ENCODE measurements around the gene CATSPERB.
"Not testable (repeated sequence)": the region's sequence is repeated elsewhere in the genome, so short reads cannot be mapped to it uniquely, and the experiment has no call there.

CATSPERB gene

GRCh38 chr14:91599994-91600393 lies 131.9 kb downstream of the CATSPERB start:
- no peak for DNase-seq
- no peaks in the 10 kb centered on the region for H3K27me3 ChIP-seq
- TF ChIP-seq CTCF (IDR thresholded peaks at IDR 0.05; ENCODE audit: low read depth, low read length) = no peak
- no peaks in the 10 kb centered on the region for H3K9me3 ChIP-seq
- H3K4me3 ChIP-seq (ENCODE audit: low read depth, low read length) = no peak overlapping the region
- H3K36me3 ChIP-seq = no peaks in the 10 kb centered on the region
- no peaks in the 10 kb centered on the region for H3K4me1 ChIP-seq

GRCh38 chr14:91595736-91596135 lies 136.2 kb downstream of the CATSPERB start:
- Histone ChIP-seq H3K27me3 (no peaks in the 10 kb centered on the region), H3K9me3 (no peaks in the 10 kb centered on the region)

GRCh38 chr14:91593957-91594356 lies 137.9 kb downstream of the CATSPERB start:
- H3K36me3 ChIP-seq = not testable (repeated sequence)

More at GRCh38 chr14:91595736-91596135, 136.2 kb downstream of the CATSPERB start:
- no peak for DNase-seq
- H3K36me3 ChIP-seq = no peaks in the 10 kb centered on the region
- TF ChIP-seq CTCF (IDR thresholded peaks at IDR 0.05; ENCODE audit: low read depth, low read length) = no peak
- no peaks in the 10 kb centered on the region for H3K4me1 ChIP-seq
- H3K4me3 ChIP-seq (ENCODE audit: low read depth, low read length) = no peak overlapping the region

DNA sequence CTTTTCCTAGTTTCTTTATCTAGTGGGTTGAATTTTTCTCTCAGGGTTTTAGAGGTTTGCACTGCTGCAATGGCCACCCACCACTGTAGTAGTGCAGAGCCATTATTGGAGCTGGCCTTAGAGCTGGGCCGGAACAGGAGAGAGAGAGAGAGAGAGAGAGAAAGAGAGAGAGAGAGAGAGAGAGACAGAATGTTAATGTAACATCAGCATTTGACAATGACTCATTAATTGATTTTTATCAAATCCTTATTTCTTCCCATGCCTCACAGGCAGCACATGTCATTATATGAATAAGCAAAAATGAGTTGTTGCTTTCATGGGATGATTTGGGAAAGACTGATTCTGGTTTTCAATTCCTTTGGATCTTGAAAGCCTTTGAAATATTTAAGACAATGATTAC lies 145.5 kb downstream of the CATSPERB start:
- Histone ChIP-seq H3K4me1 (no peaks in the 10 kb centered on the region), H3K36me3 (no peaks in the 10 kb centered on the region), H3K9me3 (no peaks in the 10 kb centered on the region)

More at GRCh38 chr14:91593957-91594356, 137.9 kb downstream of the CATSPERB start:
- H3K27me3 ChIP-seq; H3K4me1 ChIP-seq; H3K4me3 ChIP-seq (ENCODE audit: low read depth, low read length); DNase-seq; H3K9me3 ChIP-seq: not testable (repeated sequence)

DNA sequence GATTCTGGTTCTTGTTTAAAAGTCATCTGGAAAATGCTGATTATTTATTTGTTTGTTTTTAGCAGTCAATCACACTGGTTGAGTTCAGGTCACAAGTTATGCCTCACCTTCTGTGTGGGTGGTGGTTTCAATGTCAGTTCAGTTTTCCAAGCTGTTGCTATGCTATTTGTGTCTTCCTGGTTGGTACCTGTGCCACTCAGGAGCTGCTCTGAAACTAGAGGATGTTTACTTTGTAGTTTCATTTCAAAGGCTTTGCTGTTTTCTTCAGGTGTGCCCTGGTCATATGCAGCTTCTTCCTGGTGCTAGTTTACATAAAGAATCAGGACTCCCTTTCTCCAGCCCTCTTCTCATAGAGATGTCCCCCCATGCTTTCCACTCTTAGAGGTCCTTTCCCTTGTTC lies 146.0 kb downstream of the CATSPERB start:
- Histone ChIP-seq H3K9me3 (no peaks in the 10 kb centered on the region), H3K36me3 (no peaks in the 10 kb centered on the region), H3K27me3 (peaks cover 22% of the 10 kb centered on the region), H3K4me3 (ENCODE audit: low read depth, low read length) (no peak overlapping the region), H3K4me1 (no peaks in the 10 kb centered on the region)
- DNase-seq = no peak
- TF ChIP-seq CTCF (IDR thresholded peaks at IDR 0.05; ENCODE audit: low read depth, low read length) = no peak

More for the DNA sequence above, 145.5 kb downstream of the CATSPERB start:
- Histone ChIP-seq H3K27me3 (peaks cover 16% of the 10 kb centered on the region), H3K4me3 (ENCODE audit: low read depth, low read length) (no peak overlapping the region)
- TF ChIP-seq CTCF (IDR thresholded peaks at IDR 0.05; ENCODE audit: low read depth, low read length) = no peak
- no peak for DNase-seq

DNA sequence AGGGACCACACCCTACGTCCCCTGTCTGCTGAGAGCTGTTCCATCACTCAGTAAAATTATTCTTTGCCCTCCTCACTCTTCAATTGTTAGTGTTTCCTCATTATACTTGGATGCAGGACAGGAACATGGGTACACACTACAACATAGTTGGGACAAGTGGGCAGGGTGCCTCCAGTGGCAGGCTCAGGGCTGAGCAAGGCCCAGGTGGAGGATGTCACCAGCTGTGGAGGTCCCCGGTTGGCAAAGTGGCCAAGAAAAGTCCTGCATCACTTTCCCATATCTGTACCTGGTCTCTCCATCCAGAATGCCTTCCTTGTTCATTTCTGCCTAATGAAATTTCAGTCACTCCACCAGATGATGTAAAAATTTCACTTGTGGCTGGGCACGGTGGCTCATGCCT lies 149.1 kb downstream of the CATSPERB start:
- peaks cover 23% of the 10 kb centered on the region for H3K27me3 ChIP-seq
- no peak for DNase-seq
- H3K4me3 ChIP-seq (ENCODE audit: low read depth, low read length) = no peak overlapping the region
- no peaks in the 10 kb centered on the region for H3K4me1 ChIP-seq
- TF ChIP-seq CTCF (IDR thresholded peaks at IDR 0.05; ENCODE audit: low read depth, low read length) = no peak
- H3K9me3 ChIP-seq = no peaks in the 10 kb centered on the region
- H3K36me3 ChIP-seq = no peaks in the 10 kb centered on the region
